CD4-positive, alpha-beta T cell treated with Interleukin-4 for 4 hours (primary cell): ENCODE data around the gene CTIF.

ENCODE experiments used
- DNase-seq: peaks from one replicate; pipeline ENCODE4 v3.0.0-alpha.2; 2020

The CTIF gene

GRCh38 chr18:48577478-48578190 is 38.8 kb downstream of the CTIF start:
- no peak for DNase-seq

DNA sequence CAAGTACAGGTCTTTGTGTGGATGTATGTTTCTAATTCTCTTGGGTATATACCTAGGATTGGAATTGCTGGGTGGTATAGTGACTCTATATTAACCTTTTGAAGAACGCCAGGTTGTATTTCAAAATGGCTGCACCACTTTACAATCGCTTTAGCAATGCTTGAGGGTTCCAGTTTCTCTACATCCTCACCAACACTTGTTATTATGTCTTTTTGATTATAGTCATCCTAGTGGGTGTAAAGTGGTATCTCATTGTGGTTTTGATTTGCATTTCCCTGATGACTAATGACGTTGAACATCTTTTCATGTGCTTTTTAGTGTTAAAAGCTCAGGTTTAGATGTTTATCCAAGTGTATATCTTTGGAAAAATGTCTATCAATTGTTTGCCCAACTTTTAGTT is 39.5 kb downstream of the CTIF start:
- no peak for DNase-seq

DNA sequence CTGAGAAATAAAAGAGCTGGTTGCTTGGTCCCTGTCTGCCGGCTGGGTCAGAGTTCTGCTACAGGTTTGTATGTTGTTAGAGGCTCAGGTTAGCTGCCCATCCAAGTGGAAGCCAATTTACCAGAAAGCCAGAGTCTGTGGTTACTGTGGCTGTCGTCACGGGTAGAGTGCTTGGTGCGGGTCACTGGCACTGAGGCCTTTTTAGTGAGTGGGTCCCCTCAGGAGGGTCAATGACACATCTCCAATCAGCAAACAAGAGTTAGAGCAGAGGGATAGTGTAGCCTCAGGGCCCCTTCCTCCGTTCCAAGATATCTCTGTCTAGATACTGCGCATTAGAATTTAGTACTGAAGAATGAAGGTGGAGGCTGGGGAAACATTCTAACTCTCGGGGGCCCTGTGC is 41.2 kb downstream of the CTIF start:
- DNase-seq, result no peak

DNA sequence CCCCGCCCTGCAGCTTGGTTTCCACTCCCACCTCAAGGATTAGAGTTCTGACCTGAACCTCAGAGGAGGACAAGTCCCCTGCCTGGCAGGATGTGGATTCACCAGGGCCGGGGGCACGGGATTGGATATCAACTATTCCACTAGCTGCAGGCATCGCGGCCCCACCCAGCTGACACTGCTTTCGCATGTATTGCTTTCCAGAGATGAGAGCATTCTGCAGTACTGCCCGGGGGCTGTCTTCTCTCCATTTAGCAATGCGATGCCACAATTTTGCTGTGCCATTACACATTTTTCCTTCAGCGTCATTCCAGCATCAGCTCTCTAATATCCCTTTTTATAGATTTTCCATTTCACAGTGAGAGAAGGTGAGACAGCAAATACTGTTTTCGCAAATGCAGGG is 42.0 kb downstream of the CTIF start:
- no peak for DNase-seq

GRCh38 chr18:48581206-48581605 is 42.4 kb downstream of the CTIF start:
- no peak for DNase-seq

GRCh38 chr18:48581941-48582340 is 43.1 kb downstream of the CTIF start:
- DNase-seq, result no peak

DNA sequence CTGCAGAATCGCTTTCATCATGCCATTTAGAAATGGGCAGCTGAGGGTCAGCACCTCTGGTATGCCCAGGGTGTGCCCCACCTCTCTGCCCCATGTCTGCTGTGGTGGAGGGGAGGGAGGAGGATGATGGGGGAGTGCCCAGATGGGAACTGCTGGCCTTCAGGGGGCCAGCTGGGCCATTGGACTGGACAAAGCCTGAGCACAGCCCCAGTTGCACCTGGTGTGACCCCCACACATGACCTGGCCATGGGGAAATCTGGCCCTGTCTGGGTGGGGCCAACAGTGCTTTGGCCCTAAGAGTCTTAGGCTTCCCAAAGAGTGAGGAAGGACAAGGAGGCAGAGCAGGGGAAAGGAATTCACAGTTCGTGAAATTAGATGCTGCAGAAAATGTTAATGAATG is 44.1 kb downstream of the CTIF start:
- no peak for DNase-seq

- no peak for DNase-seq
Observed at GRCh38 chr18:48583573-48583972, 44.7 kb downstream of the CTIF start.

- DNase-seq, result no peak
Observed at GRCh38 chr18:48589797-48590519, 51.1 kb downstream of the CTIF start.

DNA sequence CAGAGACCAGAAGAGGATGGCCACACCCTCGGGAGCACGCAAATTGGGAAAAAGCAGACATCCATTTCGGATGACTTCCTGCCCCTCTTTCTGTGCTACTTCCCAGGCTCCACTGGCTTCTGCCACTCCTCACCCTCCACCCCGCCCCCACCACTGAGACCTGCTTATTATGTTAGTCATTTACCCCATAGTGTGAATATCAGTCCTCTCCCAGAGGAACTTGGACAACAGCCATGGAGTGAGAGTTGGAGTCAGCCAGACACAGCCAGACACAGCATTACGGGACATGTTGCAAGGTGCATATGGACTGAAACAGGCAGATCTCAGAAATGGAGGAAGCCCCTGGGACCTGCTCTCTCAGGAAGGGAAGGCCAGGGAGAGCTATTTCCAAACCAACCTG is 51.8 kb downstream of the CTIF start:
- DNase-seq, result no peak

GRCh38 chr18:48592540-48593171 is 53.8 kb downstream of the CTIF start:
- no peak for DNase-seq

- DNase-seq, result no peak
Observed at GRCh38 chr18:48594471-48595094, 55.8 kb downstream of the CTIF start.

GRCh38 chr18:48595703-48596218 is 56.9 kb downstream of the CTIF start:
- DNase-seq, result no peak

DNA sequence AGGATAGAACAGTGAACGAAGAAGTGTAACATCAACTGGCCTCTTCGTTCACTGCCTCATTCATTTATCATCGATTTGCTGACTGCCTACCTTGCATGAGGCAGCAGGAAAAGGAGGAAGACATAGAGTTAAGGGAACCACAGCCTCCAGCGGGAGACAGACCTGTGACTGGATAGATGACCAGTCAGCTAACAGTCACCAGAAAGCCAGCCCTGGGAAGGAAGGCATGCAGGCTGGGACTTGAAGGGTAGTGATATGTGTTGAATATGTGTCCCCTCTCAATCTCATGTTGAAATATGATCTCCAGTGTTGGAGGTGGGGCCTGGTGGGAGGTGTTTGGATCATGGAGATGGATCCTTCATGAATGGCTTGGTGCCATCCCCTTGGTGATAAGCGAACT is 58.3 kb downstream of the CTIF start:
- DNase-seq, result no peak

DNA sequence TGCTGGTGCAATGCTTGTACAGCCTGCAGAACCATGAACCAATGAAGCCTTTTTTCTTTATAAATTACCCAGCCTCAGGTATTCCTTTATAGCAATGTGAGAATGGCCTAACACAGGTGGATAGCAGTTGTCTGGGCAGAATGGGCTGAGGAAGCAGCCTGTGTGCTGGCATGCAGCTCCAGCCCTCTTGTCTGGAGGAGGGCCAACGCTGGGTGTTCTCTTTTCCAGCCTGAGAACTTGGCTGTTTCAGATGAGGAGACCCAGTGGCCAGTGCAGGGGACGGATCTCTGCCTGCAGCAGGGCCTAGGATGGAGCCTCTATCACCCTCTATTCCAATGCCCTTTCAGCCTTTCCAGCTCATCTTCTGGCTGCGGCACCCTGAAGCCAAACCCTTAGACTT is 58.8 kb downstream of the CTIF start:
- no peak for DNase-seq

GRCh38 chr18:48599391-48599790 is 60.6 kb downstream of the CTIF start:
- no peak for DNase-seq

DNA sequence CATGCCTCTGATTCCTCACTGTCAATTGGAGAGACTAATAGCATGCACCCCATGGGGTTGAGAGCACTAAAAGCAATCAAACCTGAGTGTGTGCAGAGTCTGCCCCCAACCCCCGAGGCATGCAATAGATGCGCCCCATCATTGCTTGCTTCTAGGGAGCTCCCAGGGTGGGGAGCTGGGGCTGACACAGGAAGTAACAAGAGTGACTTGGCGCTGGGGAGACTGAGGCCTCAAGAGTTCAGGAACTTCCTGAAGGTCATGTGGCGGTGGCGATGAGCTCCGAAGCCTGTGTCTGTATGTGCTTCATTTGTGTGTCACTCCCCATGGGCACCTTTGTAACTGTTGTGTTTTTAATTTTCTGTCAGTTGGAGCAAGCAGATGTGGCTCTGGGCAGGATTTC is 61.2 kb downstream of the CTIF start:
- DNase-seq, result no peak

DNA sequence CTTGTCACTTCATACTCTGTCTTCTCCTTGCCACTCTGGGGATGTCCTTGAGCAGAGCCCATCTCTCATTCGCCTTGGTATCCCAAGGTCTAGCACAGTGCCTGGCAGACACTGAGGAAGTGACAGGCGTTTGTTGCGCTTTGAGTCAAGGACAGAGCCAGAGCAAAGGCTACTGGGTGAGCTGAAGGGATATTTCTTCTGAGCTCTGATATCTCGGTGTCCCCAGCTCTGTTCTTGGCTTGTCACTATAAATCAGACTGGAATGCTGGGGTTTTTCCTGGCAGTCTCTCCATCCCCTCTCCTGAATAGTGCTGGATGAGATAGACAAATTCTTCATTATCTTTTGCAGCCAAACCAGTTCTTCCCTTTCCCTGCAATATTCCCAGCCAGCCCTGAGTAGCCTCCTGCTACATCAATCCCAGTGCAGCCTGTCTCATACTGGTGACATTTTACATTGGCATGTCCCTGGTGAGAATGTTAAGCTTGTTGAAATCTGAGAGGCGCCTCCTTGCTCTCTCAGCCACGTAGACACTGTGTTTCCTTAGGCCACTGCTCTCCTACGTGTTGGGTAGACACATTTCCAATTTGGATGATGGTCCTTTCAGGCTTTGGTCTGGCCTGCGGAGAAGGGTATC is 61.7 kb downstream of the CTIF start:
- DNase-seq, result no peak

DNA sequence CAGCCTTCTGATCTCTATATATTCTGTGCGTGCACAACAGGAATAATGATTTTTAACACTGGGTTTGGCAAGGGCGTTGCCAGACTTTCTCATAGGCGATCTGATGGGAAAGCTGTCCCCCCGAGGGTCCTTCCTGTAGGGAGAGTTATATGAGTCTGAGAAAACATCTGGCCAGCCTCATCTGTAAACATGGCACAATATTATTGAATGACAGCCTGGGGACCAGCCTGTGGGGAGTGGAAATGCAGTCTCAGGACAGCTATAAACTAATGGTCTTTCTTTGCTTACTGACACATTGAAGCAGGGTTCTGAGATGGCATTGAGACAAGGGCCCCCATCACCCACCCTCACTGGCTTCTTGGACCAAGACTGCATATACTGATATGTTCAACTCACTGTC is 62.5 kb downstream of the CTIF start:
- DNase-seq, result no peak

DNA sequence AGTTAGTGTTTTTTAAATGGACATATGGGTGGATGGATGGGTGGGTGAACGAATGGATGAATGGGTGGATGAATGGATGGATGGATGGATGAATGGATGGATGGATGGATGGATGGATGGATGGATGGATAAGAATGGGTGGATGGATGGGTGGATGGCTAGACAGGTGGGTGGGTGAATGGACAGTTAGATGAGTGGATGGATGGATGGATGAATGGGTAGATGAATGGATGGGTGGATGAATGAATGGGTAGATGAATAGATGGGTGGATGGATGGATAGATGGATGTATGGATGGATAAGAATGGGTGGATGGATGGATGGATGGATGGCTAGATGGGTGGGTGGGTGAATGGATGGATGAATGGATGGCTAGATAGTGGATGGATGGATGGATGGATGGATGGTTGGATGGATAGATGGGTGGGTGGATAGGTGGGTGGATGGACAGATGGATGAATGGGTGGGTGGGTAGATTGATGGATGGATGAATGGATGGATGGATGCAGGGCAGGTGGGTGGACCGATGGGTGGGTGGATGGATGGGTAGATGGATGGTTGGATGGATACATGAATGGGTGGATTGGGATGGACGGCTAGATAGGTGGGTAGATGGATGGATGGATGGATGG is 64.0 kb downstream of the CTIF start:
- no peak for DNase-seq

GRCh38 chr18:48605408-48605845 is 66.6 kb downstream of the CTIF start:
- no peak for DNase-seq
